ENCODE measurements around the gene SLC2A3. TPM values are rescaled to one million over a fixed set of nuclear protein-coding genes. Genes with fewer than 3 reads are reported as not detected.
"Not testable (repeated sequence)": the region's sequence is repeated elsewhere in the genome, so short reads cannot be mapped to it uniquely, and the experiment has no call there.

The SLC2A3 gene
- 10 to 100 TPM in 2 of 4 donors, 1 to 10 TPM in 2; 7.3 to 16.7 (median 9.6) TPM for total RNA-seq

GRCh38 chr12:7935590-7936581 is at the start of gene SLC2A3:
Gene SLC2A3, minus strand, starts transcription at chr12:7936187. Its CDS starts 153 bp downstream, at chr12:7936034.
- Histone ChIP-seq H3K27ac (peak within 1 kb of the TSS; percentile 68), H3K27me3 (no peaks in the 10 kb centered on the region), H3K9me3 (no peaks in the 10 kb centered on the region), H3K36me3 (peaks cover 9% of the 10 kb centered on the region), H3K4me3 (peak within 1 kb of the TSS; percentile 57), H3K4me1 (peaks cover 24% of the 10 kb centered on the region)
- DNase-seq (ENCODE audit: low spot score in 2 of 2) = peak in 1 of 2 donors; percentile 77
- TF ChIP-seq POLR2A (IDR thresholded peaks at IDR 0.05) (peak; percentile 54 to 88), POLR2AphosphoS5 (IDR thresholded peaks at IDR 0.05) (peak; percentile 67 to 78 (median 71)), EP300 (IDR thresholded peaks at IDR 0.05) (no peak), CTCF (IDR thresholded peaks at IDR 0.05) (no peak)
- 14% methylated on average over 15 of the region's 15 CpGs for WGBS

- H3K36me3 ChIP-seq = no peaks in the 10 kb centered on the region
- TF ChIP-seq POLR2A (IDR thresholded peaks at IDR 0.05) (no peak), POLR2AphosphoS5 (IDR thresholded peaks at IDR 0.05) (no peak), CTCF (IDR thresholded peaks at IDR 0.05) (no peak), EP300 (IDR thresholded peaks at IDR 0.05) (no peak)
- 87% methylated on average over 5 of the region's 5 CpGs for WGBS
- H3K4me1 ChIP-seq = no peaks in the 10 kb centered on the region
- H3K27me3 ChIP-seq = no peaks in the 10 kb centered on the region
- H3K9me3 ChIP-seq = no peaks in the 10 kb centered on the region
- no peak for DNase-seq (ENCODE audit: low spot score in 2 of 2)
- no peak overlapping the region for H3K4me3 ChIP-seq
- no peak overlapping the region for H3K27ac ChIP-seq
These were observed 48.9 kb upstream of the SLC2A3 start for GRCh38 chr12:7984900-7985299.

- not testable (repeated sequence) for DNase-seq (ENCODE audit: low spot score in 2 of 2); H3K27ac ChIP-seq; H3K4me3 ChIP-seq; H3K36me3 ChIP-seq; H3K9me3 ChIP-seq; H3K4me1 ChIP-seq; H3K27me3 ChIP-seq
- 93% methylated on average over 1 of the region's 1 CpG for WGBS
These were observed 47.5 kb upstream of the SLC2A3 start for GRCh38 chr12:7983460-7983859.

- not testable (repeated sequence) for H3K4me1 ChIP-seq; H3K9me3 ChIP-seq; DNase-seq (ENCODE audit: low spot score in 2 of 2); H3K4me3 ChIP-seq; H3K27me3 ChIP-seq; H3K27ac ChIP-seq; H3K36me3 ChIP-seq
- 92% methylated on average over 11 of the region's 11 CpGs for WGBS
These were observed 47.0 kb upstream of the SLC2A3 start for GRCh38 chr12:7983019-7983418.

- not testable (repeated sequence) for H3K4me3 ChIP-seq; H3K27me3 ChIP-seq; H3K4me1 ChIP-seq; H3K27ac ChIP-seq; H3K9me3 ChIP-seq; H3K36me3 ChIP-seq; DNase-seq (ENCODE audit: low spot score in 2 of 2)
- WGBS = 62% methylated on average over 2 of the region's 2 CpGs
These were observed 46.3 kb upstream of the SLC2A3 start for GRCh38 chr12:7982332-7982735.

GRCh38 chr12:7981446-7981845 is 45.5 kb upstream of the SLC2A3 start:
- 81% methylated on average over 4 of the region's 4 CpGs for WGBS
- no peak overlapping the region for H3K27ac ChIP-seq
- TF ChIP-seq CTCF (IDR thresholded peaks at IDR 0.05) (no peak), POLR2AphosphoS5 (IDR thresholded peaks at IDR 0.05) (no peak), POLR2A (IDR thresholded peaks at IDR 0.05) (no peak), EP300 (IDR thresholded peaks at IDR 0.05) (no peak)
- DNase-seq (ENCODE audit: low spot score in 2 of 2) = no peak
- H3K4me3 ChIP-seq = no peak overlapping the region
- no peaks in the 10 kb centered on the region for H3K9me3 ChIP-seq
- no peaks in the 10 kb centered on the region for H3K27me3 ChIP-seq
- no peaks in the 10 kb centered on the region for H3K36me3 ChIP-seq
- no peaks in the 10 kb centered on the region for H3K4me1 ChIP-seq

- H3K4me3 ChIP-seq; H3K27me3 ChIP-seq; H3K9me3 ChIP-seq; H3K27ac ChIP-seq; H3K4me1 ChIP-seq; DNase-seq (ENCODE audit: low spot score in 2 of 2); H3K36me3 ChIP-seq: not testable (repeated sequence)
- 62% methylated on average over 13 of the region's 13 CpGs for WGBS
These were observed 41.6 kb upstream of the SLC2A3 start for GRCh38 chr12:7977351-7978124.

All from suprapubic skin (tissue), 4 donors.